Lung (tissue), 12 donors: Measurements from ENCODE around the gene CITED4. TPM values are rescaled to one million over a fixed set of nuclear protein-coding genes. Genes with fewer than 3 reads are reported as not detected.

ENCODE experiments used
- ATAC-seq: fragments of 200-7000 bp; cut with Tn5 transposase; one replicate; pipeline ENCODE4 v1.9.1; 2020; ENCODE audit warnings: moderate number of reproducible peaks; ENCODE audit not compliant: insufficient read depth, low FRiP score
- DNase-seq, 3 donors: peaks; one replicate each; pipeline ENCODE4 v3.0.0-alpha.2; 2013 to 2017
- H3K27ac ChIP-seq, 2 donors: one replicate each; pipeline ENCODE4 v1.5.1; 2013; ENCODE audit warnings: mild to moderate bottlenecking in 2 of 2, moderate library complexity in 2 of 2, control low read depth in 1 of 2, inconsistent platforms in 1 of 2, low read depth in 1 of 2, low read length in 1 of 2
- H3K27me3 ChIP-seq, 3 donors: one replicate each; pipeline ENCODE4 v1.5.1; 2013; ENCODE audit warnings: low read length in 2 of 3; ENCODE audit not compliant: control insufficient read depth in 3 of 3, insufficient read depth in 3 of 3
- H3K36me3 ChIP-seq, 4 donors: one replicate each; pipeline ENCODE4 v1.5.1; 2013; ENCODE audit warnings: low read length in 4 of 4, mild to moderate bottlenecking in 1 of 4, moderate library complexity in 1 of 4; ENCODE audit not compliant: control insufficient read depth in 4 of 4, insufficient read depth in 4 of 4
- H3K4me1 ChIP-seq, 5 donors: one replicate each; pipeline ENCODE4 v1.5.1; 2013; ENCODE audit warnings: low read length in 5 of 5, mild to moderate bottlenecking in 2 of 5, moderate library complexity in 1 of 5; ENCODE audit not compliant: control insufficient read depth in 5 of 5, insufficient read depth in 5 of 5
- H3K4me3 ChIP-seq: one replicate; pipeline ENCODE4 v1.5.1; 2013; ENCODE audit warnings: mild to moderate bottlenecking, control low read depth, moderate library complexity
- H3K9ac ChIP-seq, 2 donors: one replicate each; pipeline ENCODE4 v1.5.1; 2013; ENCODE audit warnings: low read length in 2 of 2, control low read depth in 1 of 2; ENCODE audit not compliant: insufficient read depth in 1 of 2
- H3K9me3 ChIP-seq, 4 donors: one replicate each; pipeline ENCODE4 v1.5.1; 2013; ENCODE audit warnings: low read length in 3 of 4, mild to moderate bottlenecking in 1 of 4, moderate library complexity in 1 of 4; ENCODE audit not compliant: control insufficient read depth in 4 of 4, insufficient read depth in 3 of 4
- WGBS, 2 donors: extraction: QIAGEN DNeasy Blood & Tissue Kit; methylation state at CpG; one replicate each; pipeline ENCODE4 v1.1.7; 2013; 5-methylcytosine and 5-hydroxymethylcytosine counted together
- polyA plus RNA-seq, 2 donors: library from polyadenylated mRNA; stranded (reverse); fragments of 200-250 nt; gene quantifications; one replicate each; pipeline ENCODE4 v1.2.1, GENCODE V29; 2013
- total RNA-seq, 2 donors: library from RNA; depleted of rRNA in 1 of 2; stranded (reverse); fragments of >200 nt in 1 of 2; gene quantifications; one replicate each; pipeline ENCODE4 v1.2.1, GENCODE V29; 2014 to 2021
- TF ChIP-seq, protein P1 (sequence below): IDR thresholded peaks from 2 replicates; pipeline ENCODE4 v1.5.1; 2012; ENCODE audit warnings: mild to moderate bottlenecking; ENCODE audit errors: control extremely low read depth, extremely low read depth
- donor health status: control.
- donor health status: control.
- donor health status: Bipolar disorder and iron deficiency.
- donor health status: healthy.
- donor health status: DM: yes; HTN: yes; CAD: no.

The CITED4 gene
- total and polyA plus RNA-seq, 4 donors, result 4.7 to 15.1 (median 7.6) TPM

GRCh38 chr1:40823983-40824382, 38.2 kb downstream of the CITED4 start:
- no peak for DNase-seq
- TF ChIP-seq, protein P1, sequence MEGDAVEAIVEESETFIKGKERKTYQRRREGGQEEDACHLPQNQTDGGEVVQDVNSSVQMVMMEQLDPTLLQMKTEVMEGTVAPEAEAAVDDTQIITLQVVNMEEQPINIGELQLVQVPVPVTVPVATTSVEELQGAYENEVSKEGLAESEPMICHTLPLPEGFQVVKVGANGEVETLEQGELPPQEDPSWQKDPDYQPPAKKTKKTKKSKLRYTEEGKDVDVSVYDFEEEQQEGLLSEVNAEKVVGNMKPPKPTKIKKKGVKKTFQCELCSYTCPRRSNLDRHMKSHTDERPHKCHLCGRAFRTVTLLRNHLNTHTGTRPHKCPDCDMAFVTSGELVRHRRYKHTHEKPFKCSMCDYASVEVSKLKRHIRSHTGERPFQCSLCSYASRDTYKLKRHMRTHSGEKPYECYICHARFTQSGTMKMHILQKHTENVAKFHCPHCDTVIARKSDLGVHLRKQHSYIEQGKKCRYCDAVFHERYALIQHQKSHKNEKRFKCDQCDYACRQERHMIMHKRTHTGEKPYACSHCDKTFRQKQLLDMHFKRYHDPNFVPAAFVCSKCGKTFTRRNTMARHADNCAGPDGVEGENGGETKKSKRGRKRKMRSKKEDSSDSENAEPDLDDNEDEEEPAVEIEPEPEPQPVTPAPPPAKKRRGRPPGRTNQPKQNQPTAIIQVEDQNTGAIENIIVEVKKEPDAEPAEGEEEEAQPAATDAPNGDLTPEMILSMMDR, result no peak
- Histone ChIP-seq H3K27me3 (peaks cover 0 to 4% (median 0%) of the 10 kb centered on the region in 3 donors), H3K27ac (no peak overlapping the region), H3K4me1 (peaks cover 0 to 20% (median 17%) of the 10 kb centered on the region in 5 donors), H3K9me3 (no peaks in the 10 kb centered on the region), H3K9ac (no peak overlapping the region), H3K36me3 (no peaks in the 10 kb centered on the region), H3K4me3 (no peak overlapping the region)
- no peak for ATAC-seq
- 83 to 93% methylated on average over 13 to 17 of the region's 17 CpGs for WGBS, 2 donors

GRCh38 chr1:40823345-40823744, 38.8 kb downstream of the CITED4 start:
- ATAC-seq, result no peak
- H3K36me3 ChIP-seq, result no peaks in the 10 kb centered on the region
- no peak overlapping the region for H3K9ac ChIP-seq
- no peak for DNase-seq
- WGBS, 2 donors, result 90 to 99% methylated on average over 4 of the region's 4 CpGs
- H3K27me3 ChIP-seq, result peaks cover 0 to 9% (median 0%) of the 10 kb centered on the region in 3 donors
- TF ChIP-seq, protein P1, result no peak
- H3K4me3 ChIP-seq, result no peak overlapping the region
- peaks cover 0 to 24% (median 17%) of the 10 kb centered on the region in 5 donors for H3K4me1 ChIP-seq
- H3K27ac ChIP-seq, result no peak overlapping the region
- H3K9me3 ChIP-seq, result no peaks in the 10 kb centered on the region

- Histone ChIP-seq H3K9me3 (no peaks in the 10 kb centered on the region), H3K4me3 (no peak overlapping the region), H3K9ac (no peak overlapping the region), H3K4me1 (peaks cover 0 to 29% (median 17%) of the 10 kb centered on the region in 5 donors), H3K27ac (no peak overlapping the region), H3K27me3 (peaks cover 0 to 12% (median 2%) of the 10 kb centered on the region in 3 donors), H3K36me3 (no peaks in the 10 kb centered on the region)
- 96% methylated on average over 12 of the region's 12 CpGs for WGBS, 2 donors
- DNase-seq (no peak), ATAC-seq (no peak)
- TF ChIP-seq, protein P1, result no peak
Measured at GRCh38 chr1:40822890-40823289, 39.3 kb downstream of the CITED4 start.
